Measurements from ENCODE around the gene CHDH. TPM values are rescaled to one million over a fixed set of nuclear protein-coding genes. Genes with fewer than 3 reads are reported as not detected.

CHDH gene
- total and polyA plus RNA-seq, 7 donors, result 0.29 to 6.1 (median 2.0) TPM

DNA sequence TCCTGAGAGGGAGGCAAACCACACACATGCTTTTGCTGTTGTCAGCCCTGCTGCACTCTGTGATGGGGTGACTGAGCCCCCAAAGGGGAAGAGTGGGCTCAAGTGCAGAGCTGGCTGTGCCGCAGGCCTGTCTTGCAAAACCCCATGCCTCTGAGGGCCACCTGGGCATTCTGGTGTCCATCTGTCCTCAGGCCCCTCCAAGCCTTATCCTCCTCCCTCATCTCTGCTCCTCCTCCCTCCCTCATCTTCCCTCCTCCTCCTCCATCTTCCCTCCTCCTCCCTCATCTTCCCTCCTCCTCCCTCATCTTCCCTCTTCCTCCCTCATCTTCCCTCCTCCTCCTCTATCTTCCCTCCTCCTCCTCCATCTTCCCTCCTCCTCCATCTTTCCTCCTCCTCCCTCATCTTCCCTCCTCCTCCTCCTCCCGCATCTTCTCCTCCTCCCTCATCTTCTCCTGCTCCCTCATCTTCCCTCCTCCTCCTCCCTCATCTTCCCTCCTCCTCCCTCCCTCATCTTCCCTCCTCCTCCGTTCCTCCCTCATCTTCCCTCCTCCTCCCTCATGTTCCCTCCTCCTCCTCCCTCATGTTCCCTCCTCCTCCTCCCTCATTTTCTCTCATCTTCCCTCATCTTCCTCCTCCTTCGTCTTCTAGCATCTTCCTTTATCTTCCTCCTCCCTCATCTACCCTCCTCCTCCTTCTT, 40.6 kb downstream of the CHDH start:
- WGBS, 3 donors, result 80 to 95% (median 93%) methylated on average over 3 to 4 of the region's 4 CpGs
- no peak for DNase-seq
- TF ChIP-seq, protein P1, sequence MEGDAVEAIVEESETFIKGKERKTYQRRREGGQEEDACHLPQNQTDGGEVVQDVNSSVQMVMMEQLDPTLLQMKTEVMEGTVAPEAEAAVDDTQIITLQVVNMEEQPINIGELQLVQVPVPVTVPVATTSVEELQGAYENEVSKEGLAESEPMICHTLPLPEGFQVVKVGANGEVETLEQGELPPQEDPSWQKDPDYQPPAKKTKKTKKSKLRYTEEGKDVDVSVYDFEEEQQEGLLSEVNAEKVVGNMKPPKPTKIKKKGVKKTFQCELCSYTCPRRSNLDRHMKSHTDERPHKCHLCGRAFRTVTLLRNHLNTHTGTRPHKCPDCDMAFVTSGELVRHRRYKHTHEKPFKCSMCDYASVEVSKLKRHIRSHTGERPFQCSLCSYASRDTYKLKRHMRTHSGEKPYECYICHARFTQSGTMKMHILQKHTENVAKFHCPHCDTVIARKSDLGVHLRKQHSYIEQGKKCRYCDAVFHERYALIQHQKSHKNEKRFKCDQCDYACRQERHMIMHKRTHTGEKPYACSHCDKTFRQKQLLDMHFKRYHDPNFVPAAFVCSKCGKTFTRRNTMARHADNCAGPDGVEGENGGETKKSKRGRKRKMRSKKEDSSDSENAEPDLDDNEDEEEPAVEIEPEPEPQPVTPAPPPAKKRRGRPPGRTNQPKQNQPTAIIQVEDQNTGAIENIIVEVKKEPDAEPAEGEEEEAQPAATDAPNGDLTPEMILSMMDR (IDR thresholded peaks at IDR 0.05), result no peak
- Histone ChIP-seq H3K9me3 (no peaks in the 10 kb centered on the region), H3K36me3 (ENCODE audit: insufficient read depth in 1 of 2, low read depth in 1 of 2) (no peaks in the 10 kb centered on the region), H3K4me1 (peaks cover 4% of the 10 kb centered on the region), H3K4me3 (no peak overlapping the region), H3K27ac (no peak overlapping the region), H3K27me3 (ENCODE audit: insufficient read depth in 3 of 3, low read length in 2 of 3) (peaks cover 0 to 3% (median 0%) of the 10 kb centered on the region in 3 donors)
- intact Hi-C loops (cut with DNase I), result no loop called here
- no peak for ATAC-seq

DNA sequence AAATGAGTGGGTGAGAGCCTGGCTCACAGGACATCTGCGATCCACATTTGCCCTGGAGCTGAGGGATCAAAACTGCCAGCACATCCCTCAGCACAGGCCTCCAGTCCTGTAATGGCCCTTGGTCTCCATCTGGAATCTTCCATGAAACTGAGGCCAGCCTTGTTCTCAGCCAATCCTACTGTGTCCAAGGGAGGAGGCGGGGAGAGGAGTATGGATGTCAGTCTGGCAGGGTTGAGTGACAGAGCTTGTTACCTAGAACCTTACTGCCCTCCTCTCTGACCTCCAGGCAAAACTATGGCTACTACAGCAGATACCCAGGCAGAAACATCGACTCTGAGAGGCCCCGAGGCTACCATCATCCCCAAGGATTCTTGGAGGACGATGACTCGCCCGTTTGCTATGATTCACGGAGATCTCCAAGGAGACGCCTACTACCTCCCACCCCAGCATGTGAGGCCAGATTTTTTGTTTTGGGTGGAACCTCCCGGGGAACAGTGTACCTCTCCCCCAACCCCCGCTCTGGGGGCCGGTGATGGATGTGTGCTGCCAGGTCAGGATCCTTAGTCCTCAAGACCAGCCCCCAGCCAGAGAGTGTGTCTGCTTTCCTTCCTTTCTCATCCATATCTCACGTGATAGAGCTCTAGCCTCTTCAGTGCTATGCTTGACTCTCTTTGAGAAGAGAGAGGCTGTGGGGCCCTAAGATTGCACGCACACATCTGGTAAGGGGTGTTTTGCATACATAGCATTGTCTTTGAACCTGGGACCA, 41.3 kb downstream of the CHDH start:
- Histone ChIP-seq H3K4me1 (peaks cover 4% of the 10 kb centered on the region), H3K36me3 (ENCODE audit: insufficient read depth in 1 of 2, low read depth in 1 of 2) (no peaks in the 10 kb centered on the region), H3K27ac (no peak overlapping the region), H3K27me3 (ENCODE audit: insufficient read depth in 3 of 3, low read length in 2 of 3) (peaks cover 0 to 3% (median 0%) of the 10 kb centered on the region in 3 donors), H3K9me3 (no peaks in the 10 kb centered on the region), H3K4me3 (no peak overlapping the region)
- intact Hi-C loops (cut with DNase I), result no loop called here
- ATAC-seq (no peak), DNase-seq (no peak)
- 74 to 82% (median 75%) methylated on average over 14 of the region's 14 CpGs for WGBS, 3 donors
- TF ChIP-seq, protein P1 (IDR thresholded peaks at IDR 0.05), result no peak

DNA sequence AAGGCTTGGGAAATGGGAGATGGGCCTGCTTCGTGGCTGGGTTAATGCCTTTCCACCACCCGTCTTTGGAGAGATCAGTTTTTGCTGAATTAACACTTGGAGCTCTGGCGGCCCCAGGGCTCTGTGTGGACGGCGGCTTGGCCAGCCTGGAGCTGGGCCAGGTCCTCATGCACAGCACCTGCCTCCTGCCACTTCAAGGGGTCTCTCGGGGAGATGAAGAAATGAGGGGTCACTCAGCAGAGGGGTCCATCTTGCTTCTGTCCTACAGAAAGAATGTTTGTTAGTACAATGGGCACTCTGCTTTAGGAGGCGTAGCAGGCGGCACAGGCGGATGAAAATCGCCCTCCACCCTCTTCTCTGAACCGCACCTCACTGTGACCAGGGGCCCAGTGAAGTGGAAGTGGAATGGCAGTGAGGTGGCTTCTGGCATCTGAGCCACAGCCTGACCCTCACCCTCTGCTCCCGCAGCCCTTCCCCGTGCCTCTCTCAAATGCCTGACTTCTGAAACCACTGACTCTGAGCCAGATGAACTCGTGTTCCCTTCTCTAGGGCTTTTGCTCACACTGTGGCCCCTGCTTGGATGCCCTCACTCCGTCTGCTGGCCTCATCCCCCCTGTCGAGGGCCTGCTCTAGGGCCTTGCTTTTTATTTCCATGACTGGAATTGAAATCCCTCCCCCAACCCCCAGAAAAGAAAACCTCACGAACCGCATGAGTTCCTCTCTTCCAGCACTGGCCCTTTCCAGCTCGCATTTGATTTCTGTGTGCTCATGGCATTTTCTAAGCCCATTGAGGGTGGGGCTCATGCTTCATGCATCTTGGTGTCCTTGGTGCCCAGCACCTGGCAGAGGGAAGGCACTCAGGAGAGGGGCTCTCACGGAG, 42.2 kb downstream of the CHDH start:
- TF ChIP-seq, protein P1 (IDR thresholded peaks at IDR 0.05), result no peak
- Histone ChIP-seq H3K36me3 (ENCODE audit: insufficient read depth in 1 of 2, low read depth in 1 of 2) (no peaks in the 10 kb centered on the region), H3K4me3 (no peak overlapping the region), H3K4me1 (peaks cover 4% of the 10 kb centered on the region), H3K27me3 (ENCODE audit: insufficient read depth in 3 of 3, low read length in 2 of 3) (peaks cover 0 to 3% (median 0%) of the 10 kb centered on the region in 3 donors), H3K27ac (no peak overlapping the region), H3K9me3 (no peaks in the 10 kb centered on the region)
- ATAC-seq (no peak), DNase-seq (no peak)
- WGBS, 3 donors, result 58 to 69% (median 63%) methylated on average over 20 of the region's 20 CpGs
- intact Hi-C loops (cut with DNase I), result no loop called here

DNA sequence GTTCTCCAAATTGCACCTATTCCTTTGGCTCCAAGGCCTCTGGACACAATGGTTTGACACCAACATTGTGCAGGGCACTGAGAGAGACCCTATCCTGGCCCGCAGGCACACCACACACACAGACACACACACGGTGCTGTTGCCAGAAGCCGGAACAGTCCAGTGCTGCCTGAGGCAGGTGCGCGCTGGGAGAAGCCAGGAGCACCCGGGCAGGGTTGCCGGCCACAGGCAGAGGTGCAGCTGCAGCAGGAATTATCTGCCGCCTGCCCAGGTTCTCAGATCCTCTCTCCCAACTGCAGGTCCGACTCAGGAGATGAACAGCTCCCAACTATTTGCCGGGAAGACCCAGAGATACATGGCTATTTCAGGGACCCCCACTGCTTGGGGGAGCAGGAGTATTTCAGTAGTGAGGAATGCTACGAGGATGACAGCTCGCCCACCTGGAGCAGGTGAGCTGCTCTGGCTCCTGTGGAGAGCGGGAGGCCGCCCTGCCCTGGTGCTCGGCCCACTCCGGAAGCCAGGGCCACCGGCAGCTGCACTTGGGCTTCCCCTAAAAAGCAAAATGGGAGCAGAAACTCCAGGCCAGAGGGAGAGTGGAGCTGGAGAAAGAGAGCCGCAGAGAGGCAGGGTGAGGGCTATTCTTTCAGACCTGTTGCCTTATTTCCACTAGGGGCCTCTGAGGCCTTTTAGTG, 42.9 kb downstream of the CHDH start:
- TF ChIP-seq, protein P1 (IDR thresholded peaks at IDR 0.05), result no peak
- Histone ChIP-seq H3K9me3 (no peaks in the 10 kb centered on the region), H3K4me3 (no peak overlapping the region), H3K27ac (no peak overlapping the region), H3K36me3 (ENCODE audit: insufficient read depth in 1 of 2, low read depth in 1 of 2) (no peaks in the 10 kb centered on the region), H3K4me1 (peaks cover 4% of the 10 kb centered on the region), H3K27me3 (ENCODE audit: insufficient read depth in 3 of 3, low read length in 2 of 3) (peaks cover 0 to 3% (median 0%) of the 10 kb centered on the region in 3 donors)
- intact Hi-C loops (cut with DNase I), result no loop called here
- 87 to 89% (median 87%) methylated on average over 18 of the region's 18 CpGs for WGBS, 3 donors
- ATAC-seq (no peak), DNase-seq (no peak)
